NCI-H2171 (cell line): ENCODE data around the gene ROPN1B.
"Not testable (repeated sequence)": the region's sequence is repeated elsewhere in the genome, so short reads cannot be mapped to it uniquely, and the experiment has no call there.

ENCODE experiments used
- DNase-seq: peaks from one replicate; lab custom pipeline; 2025; lab: John Stamatoyannopoulos, UW

ROPN1B gene

DNA sequence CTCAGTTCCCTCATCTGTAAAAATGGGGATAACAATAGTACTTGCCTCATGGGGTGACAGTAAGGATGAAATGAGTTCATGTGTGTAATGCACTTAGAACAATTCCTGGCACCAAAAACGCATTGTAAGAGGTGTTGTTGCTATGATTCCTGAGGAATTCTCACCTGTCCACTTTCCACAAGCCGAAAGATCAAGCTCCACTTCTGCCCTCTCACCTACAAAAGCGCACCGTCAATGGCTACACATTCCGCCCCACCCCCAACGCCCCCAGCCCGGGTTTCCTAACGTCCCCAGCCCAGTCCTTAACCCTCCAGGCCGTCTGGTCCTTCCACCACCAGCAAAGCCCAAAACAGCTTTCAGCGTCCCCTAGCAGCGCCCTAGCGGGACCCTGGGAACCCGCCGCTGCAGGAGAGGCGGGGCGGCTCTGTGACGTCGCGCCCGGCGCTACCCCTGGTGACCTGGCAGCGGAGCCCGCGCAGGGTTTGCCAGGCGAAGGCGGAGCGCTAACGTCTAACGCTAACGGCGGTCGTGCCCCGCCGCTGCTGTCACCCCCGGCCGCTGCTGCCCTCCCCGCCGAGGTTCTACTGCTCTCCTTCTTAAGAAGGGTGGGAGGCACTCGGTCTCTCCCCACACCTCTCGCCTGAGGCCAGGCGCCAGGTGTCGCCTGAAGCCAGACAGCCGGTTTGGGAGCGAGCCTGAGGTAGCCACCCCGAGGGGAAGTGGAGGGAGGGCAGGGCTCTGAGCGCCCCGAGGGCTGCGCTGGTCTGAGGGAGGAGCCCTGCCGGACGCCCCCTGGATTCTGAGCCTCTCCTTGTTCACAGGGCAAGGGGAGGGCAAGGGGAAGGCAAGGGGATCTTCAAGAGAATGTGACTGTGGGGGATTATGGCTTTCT is at the start of gene ROPN1B:
ROPN1B (plus strand) TSS at position 478 of the 892 bp plus-strand sequence. CDS start 2,877 bp downstream, outside the sequence.
- DNase-seq = not testable (repeated sequence)

DNA sequence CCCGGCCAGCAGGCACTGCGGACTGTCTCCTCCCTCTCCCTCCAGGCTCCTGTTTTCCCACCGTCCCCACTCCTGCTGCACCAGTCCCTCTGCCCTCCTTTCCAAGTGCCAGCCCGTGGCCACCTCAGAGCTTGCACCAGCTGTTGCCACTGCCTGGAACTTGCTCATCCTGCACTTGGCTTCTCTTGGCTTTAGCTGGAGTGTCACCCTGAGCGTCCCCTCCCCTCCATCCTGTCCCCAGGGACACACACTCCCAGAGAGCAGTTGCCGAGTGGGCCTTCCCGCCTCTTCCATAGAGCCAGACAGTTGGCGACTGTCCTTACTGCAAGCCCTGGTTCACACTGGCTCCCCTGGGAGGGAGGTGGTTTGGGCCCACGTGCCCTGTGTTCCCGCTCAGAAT is 48.8 kb upstream of the ROPN1B start:
- DNase-seq = not testable (repeated sequence)

DNA sequence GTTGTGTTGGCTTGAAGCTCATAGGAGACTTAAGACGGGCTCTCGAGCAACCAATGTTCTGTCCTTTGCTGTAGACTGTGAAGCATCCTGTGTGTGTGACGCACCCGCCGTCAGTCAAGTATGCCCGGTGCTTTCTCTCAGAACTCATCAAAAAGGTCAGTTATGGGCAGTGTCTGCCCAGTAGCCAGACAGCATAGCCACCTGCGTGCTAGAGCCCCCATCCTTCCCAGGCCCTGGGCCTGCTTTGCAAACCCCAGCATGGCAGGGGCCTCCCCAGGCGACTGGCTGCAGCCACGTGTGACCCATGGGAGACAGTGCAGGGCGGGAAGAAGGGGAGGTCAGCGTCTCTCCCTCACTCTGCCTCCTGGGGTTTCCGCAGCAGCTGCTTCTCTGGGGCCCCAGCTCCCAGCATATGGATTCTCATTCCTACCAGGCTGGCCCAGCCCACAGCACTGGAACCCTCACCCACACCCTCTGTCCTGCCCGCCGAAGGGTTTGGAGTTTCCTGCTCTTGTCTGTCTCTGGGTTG is 48.2 kb upstream of the ROPN1B start:
- not testable (repeated sequence) for DNase-seq

DNA sequence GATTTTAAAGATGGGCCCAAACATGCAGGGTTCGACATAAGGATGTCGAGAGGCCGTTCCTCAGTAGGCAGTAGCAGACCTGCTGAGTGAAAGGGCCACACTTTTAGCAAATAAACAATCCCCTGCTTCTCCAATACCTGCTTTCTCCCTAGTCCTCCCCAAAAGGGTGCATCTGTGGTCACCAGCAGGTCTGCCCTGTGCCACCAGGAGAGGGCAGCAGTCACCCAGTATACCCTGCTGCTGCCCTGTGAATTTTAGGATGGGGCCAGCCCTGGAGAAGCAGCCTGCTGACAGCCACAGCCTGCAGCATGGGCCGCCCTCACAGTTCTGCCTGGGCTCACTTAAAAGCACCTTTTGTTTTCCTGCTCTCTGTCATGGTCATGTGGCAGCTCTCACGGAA is 47.3 kb upstream of the ROPN1B start:
- DNase-seq = not testable (repeated sequence)

DNA sequence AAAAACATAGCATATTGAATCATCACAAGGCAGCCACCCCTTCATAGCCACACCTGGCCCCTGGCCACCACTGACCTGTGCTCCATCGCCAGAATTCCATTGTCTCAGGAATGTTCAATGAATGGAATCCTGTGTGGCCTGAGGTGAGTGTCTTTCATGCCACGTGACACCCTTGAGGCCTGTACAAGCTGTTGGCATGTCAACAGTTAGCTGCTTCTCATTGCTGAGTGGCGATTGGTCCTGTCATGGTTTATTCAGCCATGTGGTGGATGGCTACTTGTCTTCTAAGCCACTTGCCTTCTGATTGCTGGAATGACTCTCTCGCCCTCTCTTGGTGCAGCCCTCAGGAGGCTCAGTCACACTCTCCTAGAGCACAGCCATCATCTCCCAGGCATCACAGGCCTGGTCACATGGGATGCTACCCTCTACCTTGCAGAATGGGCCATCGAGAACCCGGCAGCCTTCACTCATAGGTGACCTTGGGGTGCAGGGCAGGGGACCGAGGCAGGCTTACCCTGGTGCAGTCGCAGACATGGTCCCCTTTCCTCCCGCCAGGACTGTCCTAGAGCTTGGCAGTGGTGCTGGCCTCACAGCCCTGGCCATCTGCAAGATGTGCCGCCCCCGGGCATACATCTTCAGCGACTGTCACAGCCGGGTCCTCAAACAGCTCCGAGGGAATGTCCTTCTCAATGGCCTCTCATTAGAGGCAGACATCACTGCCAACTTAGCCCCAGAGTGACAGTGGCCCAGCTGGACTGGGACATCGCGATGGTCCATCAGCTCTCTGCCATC is 45.5 kb upstream of the ROPN1B start:
- not testable (repeated sequence) for DNase-seq

DNA sequence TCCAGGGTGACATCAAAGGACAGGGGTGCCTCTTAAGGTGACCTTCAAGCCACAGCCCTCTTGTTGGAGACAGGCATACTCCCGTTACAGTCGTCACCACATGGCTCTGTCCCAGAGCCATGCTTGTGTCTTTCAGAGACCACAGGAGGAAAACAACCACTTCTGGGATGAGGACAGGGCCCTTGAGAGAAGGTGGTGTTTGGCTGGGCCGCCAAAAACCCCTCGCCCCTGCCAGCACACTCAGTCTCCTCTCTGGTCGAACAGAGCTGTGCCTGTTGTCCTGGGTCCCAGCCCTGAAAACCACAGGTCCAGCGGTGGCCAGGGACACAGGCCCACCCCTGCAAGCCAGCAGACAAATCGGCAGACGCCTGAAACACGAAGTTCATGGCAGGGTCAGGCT is 44.7 kb upstream of the ROPN1B start:
- DNase-seq = not testable (repeated sequence)

DNA sequence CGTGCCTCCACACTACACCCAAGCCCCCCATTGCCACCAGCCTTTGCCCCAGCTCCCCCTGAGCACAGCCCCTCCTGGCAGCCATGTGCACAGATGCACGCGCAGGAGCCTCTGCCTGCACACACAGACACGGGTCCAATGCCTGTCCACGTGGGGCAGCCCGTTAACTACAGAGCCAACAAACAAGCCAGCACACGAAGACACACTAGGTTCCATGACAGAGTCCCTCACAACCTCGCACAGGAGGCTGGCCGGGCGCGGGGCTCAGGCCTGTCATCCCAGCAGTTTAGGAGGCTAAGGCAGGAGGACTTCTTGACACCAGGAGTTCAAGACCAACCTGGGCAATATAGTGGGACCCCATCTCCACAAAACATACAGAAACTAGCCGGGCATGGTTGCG is 43.3 kb upstream of the ROPN1B start:
- not testable (repeated sequence) for DNase-seq

DNA sequence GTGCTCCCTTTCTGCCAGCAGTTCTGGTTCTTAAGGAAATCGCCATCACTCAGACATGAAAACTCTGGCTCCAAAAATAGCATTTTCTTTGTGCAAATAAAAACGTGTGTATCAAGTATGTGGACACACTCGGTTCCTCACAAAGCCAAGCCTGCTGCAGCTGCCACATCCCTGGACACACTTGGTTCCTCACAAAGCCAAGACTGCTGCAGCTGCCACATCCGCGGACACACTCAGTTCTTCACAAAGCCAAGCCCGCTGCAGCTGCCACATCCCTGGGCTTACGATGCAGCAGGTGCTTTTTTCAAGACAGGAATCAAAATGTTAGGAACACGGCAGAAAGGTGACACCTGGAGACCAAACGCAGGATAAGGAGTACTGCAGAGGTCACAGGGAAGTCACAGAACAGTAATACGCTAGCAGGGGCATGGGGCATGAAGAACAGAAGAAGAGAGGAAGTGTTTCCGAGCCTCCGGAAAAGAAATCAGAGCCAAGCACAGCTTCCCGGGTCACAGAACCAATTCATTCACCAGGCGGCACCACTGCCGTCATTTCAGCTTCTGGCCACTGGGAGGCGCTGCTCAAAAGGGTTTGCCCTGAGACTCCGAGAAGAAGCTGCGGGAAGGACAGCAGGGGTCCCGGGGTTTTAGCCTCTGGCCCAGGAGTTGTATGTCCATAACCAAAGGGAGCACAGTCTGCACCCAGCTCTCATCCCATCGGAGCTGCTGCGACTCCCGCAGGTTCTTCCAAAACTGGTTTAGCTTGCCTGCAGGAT is 40.0 kb upstream of the ROPN1B start:
- DNase-seq = not testable (repeated sequence)

DNA sequence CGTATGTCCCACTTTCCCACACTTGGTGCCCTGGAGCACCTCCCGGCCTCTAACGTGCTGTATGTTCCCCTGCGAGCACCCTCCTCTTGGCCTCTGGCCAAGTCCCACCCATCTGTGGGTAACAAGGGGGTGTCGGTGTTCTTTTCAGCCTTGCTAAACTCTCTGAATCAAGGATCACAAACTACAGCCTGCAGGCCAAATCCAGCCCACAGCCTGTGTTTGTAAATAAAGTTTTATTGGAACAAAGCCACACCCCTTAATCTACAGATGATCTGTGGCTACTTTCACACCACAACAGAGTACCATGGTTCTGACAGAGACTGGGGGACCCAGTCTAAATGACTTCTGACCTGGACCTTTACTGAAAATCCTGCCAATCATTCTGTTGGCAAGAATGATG is 39.2 kb upstream of the ROPN1B start:
- DNase-seq = not testable (repeated sequence)

DNA sequence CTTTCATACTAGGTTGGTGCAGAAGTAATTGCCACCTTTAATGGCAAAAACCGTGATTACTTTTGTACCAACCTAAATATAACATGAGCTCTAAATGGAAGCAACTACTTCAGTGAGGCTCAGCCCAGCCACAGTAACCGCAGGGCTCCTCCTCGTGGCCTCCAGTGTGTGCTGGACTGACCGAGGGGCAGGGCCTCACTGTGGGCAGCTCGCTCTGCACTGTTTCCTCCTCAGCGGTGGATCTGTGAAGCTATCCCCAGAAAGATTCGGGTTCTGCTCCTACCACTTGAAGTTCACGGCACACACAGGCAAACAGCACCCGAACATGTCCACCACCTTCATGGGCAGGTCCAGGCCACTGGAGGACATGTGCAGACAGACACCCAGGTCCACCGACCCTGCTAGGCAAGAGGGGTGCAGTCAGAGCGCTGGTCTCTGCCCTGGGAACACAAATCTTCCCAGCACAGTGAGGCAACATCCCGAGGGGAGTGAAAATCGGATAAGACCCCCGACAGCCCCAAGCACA is 37.6 kb upstream of the ROPN1B start:
- not testable (repeated sequence) for DNase-seq

DNA sequence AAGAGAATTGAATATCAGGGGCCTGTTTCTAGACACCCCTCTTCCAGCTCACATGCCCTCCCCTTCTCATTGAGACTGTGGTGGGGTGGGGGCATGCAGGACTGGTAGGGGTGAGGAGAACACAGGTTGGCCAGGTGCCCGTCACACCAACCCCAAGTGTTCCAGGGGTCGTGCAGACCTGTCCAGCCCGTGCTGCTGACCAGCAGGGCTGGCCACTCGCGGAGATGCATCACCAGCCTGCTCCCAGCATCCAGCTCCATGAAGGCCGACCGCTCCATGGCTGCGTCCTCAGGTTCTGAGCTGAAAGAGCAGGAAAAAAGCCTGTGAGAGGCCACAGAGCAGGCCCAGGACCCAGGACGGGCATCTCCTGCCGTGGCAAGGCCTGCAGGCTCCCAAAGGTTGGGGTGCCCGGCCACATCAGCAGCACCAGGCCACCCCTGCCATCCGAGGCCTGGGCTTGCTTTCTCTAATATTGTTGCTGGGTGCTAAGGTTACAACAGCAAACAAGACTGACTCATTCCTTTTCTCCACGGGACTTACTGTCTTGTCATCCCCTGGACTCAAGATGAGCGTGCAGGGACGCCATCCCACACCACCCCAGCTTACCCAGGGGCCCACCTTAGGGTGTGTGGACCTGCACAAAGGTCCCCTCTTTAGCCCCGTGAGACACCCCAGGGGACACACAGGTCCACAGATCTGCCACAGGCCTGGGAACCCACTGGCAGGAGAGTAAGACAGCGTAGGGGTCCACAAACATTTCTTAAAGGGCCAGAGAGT is 35.4 kb upstream of the ROPN1B start:
- not testable (repeated sequence) for DNase-seq

DNA sequence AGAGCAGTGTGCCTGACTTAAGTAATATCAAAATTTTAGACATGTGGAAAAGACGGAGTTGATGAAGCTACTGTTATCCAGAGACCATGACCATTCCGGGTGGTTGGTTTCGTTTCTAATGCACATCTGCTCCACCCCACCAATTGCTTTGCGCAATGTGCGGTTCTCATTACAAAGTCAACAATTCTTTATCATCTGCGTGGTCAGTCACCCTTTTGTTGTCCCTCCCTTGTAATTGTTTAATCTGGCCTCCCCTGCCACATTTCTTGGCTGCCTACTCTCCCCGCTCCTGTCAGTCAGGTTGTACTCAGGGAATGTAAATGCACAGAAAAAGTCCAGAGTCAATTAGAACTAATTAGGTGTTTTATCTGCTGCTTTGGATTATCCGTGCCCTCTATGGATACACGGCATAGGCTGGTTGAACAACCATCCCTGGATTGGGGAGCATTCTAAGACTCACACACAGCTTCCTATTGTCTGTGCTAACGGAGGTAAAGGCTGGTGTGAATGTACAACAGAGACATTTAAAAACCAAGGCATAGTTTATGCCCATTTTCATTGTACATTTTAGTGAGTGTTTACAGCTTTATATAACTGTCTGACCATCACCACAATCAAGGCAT is 33.6 kb upstream of the ROPN1B start:
- DNase-seq = not testable (repeated sequence)

DNA sequence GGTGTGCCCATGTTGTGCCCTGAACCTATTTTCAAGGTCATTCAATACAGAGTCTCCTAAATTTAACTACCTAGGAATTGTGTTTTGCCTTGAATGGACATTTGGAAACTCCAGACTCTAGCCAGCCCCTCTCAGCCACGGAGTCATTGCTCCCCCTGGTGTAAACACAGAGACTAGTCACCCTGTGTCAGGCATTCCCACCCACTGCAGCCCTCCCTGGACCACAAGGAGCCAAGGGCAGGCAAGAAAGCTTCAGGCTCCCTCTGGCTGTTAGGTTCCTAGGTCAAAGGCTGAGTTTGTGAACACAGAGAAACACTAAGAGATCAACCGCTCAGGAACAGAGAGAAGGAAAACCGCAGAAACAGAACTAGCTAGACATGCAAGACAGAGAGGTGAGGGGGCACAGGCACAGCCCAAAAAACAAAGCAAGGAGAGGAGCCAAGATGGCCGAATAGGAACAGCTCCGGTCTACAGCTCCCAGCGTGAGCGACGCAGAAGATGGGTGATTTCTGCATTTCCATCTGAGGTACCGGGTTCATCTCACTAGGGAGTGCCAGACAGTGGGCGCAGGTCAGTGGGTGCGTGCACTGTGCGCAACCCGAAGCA is 32.7 kb upstream of the ROPN1B start:
- not testable (repeated sequence) for DNase-seq

DNA sequence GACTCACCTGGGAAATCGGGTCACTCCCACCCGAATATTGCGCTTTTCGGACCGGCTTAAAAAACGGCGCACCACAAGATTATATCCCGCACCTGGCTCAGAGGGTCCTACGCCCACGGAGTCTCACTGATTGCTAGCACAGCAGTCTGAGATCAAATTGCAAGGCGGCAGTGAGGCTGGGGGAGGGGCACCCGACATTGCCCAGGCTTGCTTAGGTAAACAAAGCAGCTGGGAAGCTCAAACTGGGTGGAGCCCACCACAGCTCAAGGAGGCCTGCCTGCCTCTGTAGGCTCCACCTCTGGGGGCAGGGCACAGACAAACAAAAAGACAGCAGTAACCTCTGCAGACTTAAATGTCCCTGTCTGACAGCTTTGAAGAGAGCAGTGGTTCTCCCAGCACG is 32.1 kb upstream of the ROPN1B start:
- not testable (repeated sequence) for DNase-seq

DNA sequence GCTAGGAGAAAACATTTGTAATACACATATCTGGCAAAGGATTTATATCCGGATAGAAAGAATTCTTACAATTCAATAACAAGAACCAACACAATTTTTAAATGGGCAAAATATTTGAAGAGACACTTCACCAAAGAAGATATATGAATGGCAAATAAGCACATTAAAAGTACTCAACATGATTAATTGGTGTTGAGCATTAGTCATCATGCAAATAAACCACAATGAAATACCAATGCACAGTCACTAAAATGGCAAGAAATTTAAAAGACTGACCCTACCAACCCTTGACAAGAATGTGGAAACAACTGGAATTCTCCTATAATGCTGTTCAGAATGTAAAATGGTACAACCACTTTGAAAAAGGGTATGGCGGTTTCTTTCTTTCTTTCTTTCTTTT is 21.2 kb upstream of the ROPN1B start:
- DNase-seq = not testable (repeated sequence)

DNA sequence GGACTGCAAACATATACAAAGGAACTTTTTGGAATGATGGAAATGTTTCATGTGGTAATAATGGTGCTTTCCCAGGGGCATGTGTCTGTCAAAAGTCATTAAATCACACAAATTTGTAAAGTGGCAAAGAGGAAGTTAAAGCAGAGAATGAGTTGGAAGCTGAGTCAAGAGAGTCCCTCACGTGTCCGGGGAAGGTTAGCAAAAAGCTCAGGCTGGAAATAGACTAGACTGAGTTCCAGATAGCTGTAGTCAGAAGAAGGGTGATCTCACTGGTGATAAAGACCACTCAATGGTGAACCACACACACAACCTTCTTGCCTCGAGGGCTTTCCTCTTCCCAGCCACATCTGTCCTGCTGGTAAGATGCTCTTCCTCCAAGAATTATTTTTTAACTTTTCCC is 20.1 kb upstream of the ROPN1B start:
- DNase-seq = not testable (repeated sequence)

DNA sequence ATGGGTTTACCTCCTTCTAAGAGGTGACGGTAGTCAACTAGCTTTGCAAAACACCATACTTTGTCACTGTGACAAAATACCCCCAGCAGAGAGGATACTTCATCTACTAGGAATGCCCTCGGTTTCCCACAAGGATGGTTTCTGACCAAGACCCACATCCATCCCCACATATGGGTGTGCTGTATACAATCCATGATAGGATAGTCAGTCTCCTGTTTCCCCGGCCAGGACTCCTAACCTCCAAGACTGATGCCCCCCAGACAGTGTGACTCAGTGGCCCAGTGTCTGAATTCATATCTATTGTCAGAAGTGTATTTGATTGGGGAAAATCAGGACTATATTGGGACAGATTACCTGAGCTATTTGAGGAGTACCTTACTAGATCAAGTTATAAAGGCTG is 17.8 kb upstream of the ROPN1B start:
- DNase-seq = not testable (repeated sequence)

DNA sequence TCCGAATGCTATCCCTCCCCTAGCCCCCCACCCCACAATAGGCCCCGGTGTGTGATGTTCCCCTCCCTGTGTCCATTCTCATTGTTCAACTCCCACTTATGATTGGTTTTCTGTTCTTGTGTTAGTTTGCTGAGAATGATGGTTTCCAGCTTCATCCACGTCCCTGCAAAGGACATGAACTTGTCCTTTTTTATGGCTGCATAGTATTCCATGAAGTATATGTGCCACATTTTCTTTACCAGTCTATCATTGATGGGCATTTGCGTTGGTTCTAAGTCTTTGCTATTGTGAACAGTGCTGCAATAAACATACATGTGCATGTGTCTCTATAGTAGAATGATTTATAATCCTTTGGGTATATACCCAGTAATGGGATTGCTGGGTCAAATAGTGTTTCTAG is 12.0 kb upstream of the ROPN1B start:
- not testable (repeated sequence) for DNase-seq

DNA sequence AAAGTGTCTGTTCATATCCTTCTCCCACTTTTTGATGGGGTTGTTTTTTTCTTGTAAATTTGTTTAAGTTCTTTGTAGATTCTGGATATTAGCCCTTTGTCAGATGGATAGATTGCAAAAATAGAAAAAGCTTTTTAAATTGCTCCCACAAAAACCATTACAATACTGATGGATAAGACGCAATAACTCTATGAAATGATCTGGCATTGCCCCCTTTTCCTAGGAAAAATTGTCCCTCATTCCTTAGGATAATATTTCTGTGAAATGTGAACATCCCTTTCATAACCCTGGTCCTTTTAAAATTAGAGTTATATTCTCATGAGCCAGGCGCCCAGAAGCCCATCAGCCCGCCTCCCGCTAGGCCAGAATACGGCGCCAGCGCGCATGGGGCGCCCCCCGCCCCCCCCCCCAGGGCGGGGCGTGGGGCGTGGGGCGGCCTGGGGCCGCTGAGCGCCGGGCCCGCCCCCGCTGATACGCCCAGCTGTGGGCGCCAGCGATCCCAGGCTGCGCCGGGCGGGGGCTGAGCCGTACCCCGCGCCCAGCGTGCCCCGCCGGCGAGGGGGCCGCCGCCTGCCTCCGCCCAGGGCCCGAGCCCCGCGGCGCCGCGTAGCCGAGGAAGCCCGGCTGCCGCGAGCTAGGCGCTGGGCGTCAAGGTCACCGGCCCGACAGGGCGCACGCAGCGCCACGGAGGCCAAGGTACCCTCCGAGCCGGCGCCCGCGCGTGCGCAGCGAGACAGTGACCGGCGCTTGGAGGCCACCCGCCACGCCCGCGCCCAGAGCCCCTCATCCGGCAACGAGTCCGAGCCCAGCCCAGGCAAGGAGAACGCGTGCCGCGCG is 11.1 kb upstream of the ROPN1B start:
- DNase-seq = no peak
